Calu3 (cell line): ENCODE measurements around the gene RERG. TPM values are rescaled to one million over a fixed set of nuclear protein-coding genes. Genes with fewer than 3 reads are reported as not detected.

Experiments used
- BruUV-seq: library from RNA; stranded (reverse); fragments of 400-500 nt; replicated peaks from 2 replicates; lab custom pipeline; 2021; lab: Mats Ljungman, UMichigan
- CTCF ChIA-PET: fragments of 300-600 bp; sonication (Branson Sonifier 250); formaldehyde crosslinking; loops from one replicate; lab custom pipeline; 2022; ENCODE audit warnings: antibody characterized with exemption; lab: Charles Lee
- DNase-seq: peaks from one replicate; pipeline ENCODE4 v3.0.0; 2022
- H3K27ac Mint-ChIP-seq: one replicate; pipeline ENCODE4 v1.8.0; 2022; ENCODE audit warnings: mixed read lengths; ENCODE audit not compliant: unreplicated experiment
- H3K27me3 Mint-ChIP-seq: one replicate; pipeline ENCODE4 v1.8.0; 2022; ENCODE audit warnings: mixed read lengths; ENCODE audit not compliant: unreplicated experiment
- H3K36me3 Mint-ChIP-seq: one replicate; pipeline ENCODE4 v1.8.0; 2022; ENCODE audit warnings: mild to moderate bottlenecking, moderate library complexity, mixed read lengths; ENCODE audit not compliant: insufficient read depth, unreplicated experiment
- H3K4me1 Mint-ChIP-seq: one replicate; pipeline ENCODE4 v1.8.0; 2022; ENCODE audit warnings: mild to moderate bottlenecking, low read depth, mixed read lengths; ENCODE audit not compliant: unreplicated experiment
- H3K4me3 Mint-ChIP-seq: one replicate; pipeline ENCODE4 v1.8.0; 2022; ENCODE audit warnings: mild to moderate bottlenecking, low read depth, moderate library complexity, mixed read lengths; ENCODE audit not compliant: unreplicated experiment
- H3K9me3 Mint-ChIP-seq: one replicate; pipeline ENCODE4 v1.8.0; 2022; ENCODE audit warnings: low read depth, mixed read lengths; ENCODE audit not compliant: unreplicated experiment
- CTCF ChIP-seq: fragments of 200-600 bp; IDR thresholded peaks from one replicate; pipeline ENCODE4 v1.8.0; 2022; ENCODE audit warnings: antibody characterized with exemption; ENCODE audit not compliant: unreplicated experiment
- intact Hi-C: fragments of 100-400 bp; cut with micrococcal nuclease; formaldehyde crosslinking; loops from one replicate; pipeline ENCODE4 v1.10.0; 2022; ENCODE audit not compliant: unreplicated experiment
- total RNA-seq: library from RNA; stranded (reverse); gene quantifications from 2 replicates; pipeline ENCODE4 v1.2.3, GENCODE V29; 2022

Gene RERG
- total RNA-seq, 1 experiment from 2014 or later: 6.0 TPM

DNA sequence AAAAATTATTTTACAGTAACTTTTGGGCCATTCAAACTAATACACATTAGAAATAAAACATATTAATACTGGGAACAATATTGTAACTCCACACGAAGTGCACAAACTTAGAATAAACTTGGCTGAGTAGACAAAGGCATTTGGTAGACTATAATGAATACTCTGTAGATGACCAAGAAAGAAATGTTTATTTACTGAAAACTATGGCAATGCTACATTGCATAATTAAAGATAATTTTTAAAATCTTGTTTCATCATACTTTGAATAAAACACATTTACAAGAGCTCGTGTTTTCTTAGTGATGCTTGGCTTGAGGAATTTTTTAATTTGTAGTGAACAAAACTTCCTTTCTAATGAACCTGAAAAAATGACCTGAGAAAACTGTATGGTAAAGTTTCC, 21.3 kb downstream of the RERG start:
- no peak overlapping the region for H3K27ac Mint-ChIP-seq
- no TSS peak for BruUV-seq
- no peaks in the 10 kb centered on the region for H3K4me1 Mint-ChIP-seq
- intact Hi-C loops: no loop called here
- no peak for TF ChIP-seq CTCF
- DNase-seq: no peak
- no peak overlapping the region for H3K4me3 Mint-ChIP-seq
- H3K36me3 Mint-ChIP-seq: no peaks in the 10 kb centered on the region
- CTCF ChIA-PET: no interaction called here
- H3K9me3 Mint-ChIP-seq: peaks cover 4% of the 10 kb centered on the region
- no peaks in the 10 kb centered on the region for H3K27me3 Mint-ChIP-seq

GRCh38 chr12:15196678-15197505, 24.3 kb downstream of the RERG start:
- TF ChIP-seq CTCF: no peak
- Mint-ChIP-seq H3K27ac (no peak overlapping the region), H3K9me3 (no peaks in the 10 kb centered on the region), H3K4me1 (peaks cover 18% of the 10 kb centered on the region), H3K4me3 (no peak overlapping the region), H3K36me3 (no peaks in the 10 kb centered on the region), H3K27me3 (no peaks in the 10 kb centered on the region)
- intact Hi-C loops: no loop called here
- CTCF ChIA-PET: no interaction called here
- DNase-seq: no peak
- BruUV-seq: no TSS peak

DNA sequence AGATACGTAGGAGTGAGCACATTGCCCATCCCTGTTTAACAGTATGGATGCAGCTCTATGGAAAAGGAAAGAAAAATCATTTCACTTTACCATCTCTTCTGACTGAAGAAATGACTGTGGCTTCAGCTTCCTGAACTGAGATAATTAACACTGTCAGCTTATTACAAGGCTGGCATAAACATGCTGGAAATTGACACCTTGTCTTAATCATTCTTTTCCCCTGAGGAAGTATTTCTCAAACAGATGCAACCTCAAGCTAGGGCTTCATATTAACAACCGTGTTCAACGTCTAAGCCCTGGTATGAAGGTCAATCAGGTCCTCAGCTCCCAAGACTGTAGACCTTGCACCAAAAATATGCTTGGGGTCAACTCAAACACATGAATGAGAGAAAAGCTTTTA, 25.0 kb downstream of the RERG start:
- Mint-ChIP-seq H3K27me3 (no peaks in the 10 kb centered on the region), H3K36me3 (no peaks in the 10 kb centered on the region), H3K9me3 (no peaks in the 10 kb centered on the region), H3K4me1 (peaks cover 18% of the 10 kb centered on the region), H3K27ac (no peak overlapping the region), H3K4me3 (no peak overlapping the region)
- no peak for TF ChIP-seq CTCF
- DNase-seq: no peak
- intact Hi-C loops: no loop called here
- BruUV-seq: no TSS peak
- CTCF ChIA-PET: no interaction called here

DNA sequence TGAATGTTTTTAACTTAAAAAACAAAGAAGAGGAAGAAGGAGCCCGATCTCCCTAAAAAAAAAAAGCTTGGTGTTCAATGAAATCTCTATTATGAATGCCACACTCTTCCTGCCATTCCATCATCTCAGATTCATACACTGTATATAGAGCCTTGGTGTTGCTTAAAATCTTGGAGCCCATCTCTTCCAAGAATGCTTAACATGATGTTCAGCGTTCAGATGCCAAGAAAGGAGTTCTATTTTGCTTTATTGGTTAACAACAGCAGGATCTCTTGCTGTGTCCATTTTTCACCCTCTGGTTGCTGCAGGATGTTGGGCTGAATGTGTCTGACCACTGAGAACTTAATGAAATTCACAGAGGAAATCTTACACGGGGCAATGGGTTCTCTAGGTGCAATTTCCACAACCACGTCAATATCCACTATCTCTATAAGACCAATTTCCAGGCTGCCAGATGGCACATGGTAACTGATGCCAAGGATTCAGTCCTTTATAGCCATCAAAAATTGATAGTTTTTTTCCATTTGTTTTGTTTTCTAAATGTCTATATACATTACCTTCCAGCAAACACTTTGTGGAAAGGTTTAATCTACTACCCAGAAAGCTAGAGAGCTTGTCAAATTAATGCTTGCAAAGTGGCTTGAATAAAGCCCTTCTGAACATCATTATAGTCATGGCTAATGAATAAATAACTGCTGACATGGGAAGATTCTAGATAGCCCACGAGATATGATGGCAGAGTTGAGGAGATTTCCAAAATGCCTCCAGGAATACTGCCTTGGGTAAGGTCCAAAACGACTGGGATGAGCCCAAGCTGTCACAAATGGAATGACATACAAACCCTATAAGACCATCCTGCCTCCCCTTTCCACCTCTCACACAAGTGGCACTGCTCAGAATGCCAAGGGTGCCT, 26.5 kb downstream of the RERG start:
- no peaks in the 10 kb centered on the region for H3K27me3 Mint-ChIP-seq

More for the DNA sequence above, 26.5 kb downstream of the RERG start:
- TF ChIP-seq CTCF: no peak
- Mint-ChIP-seq H3K4me1 (peaks cover 18% of the 10 kb centered on the region), H3K4me3 (no peak overlapping the region), H3K27ac (no peak overlapping the region), H3K9me3 (no peaks in the 10 kb centered on the region), H3K36me3 (no peaks in the 10 kb centered on the region)
- intact Hi-C loops: no loop called here
- DNase-seq: no peak
- BruUV-seq: no TSS peak
- CTCF ChIA-PET: interaction anchor here (0.7 to 0.8 kb wide), 2 partner anchors 8 to 32 kb away, joined by 3 to 4 read pairs; no protein-coding TSS in a partner anchor
